WTC11 (cell line): ENCODE measurements around the gene BICD2.

Source experiments
- CDX4 ChIP-seq: fragments of 250-450 bp; sonication (Bioruptor Pico); IDR thresholded peaks from 2 replicates; pipeline ENCODE4 v1.9.0; 2021; ENCODE audit warnings: moderate library complexity, mild to moderate bottlenecking, inconsistent platforms, borderline replicate concordance
- MXD4 ChIP-seq: fragments of 250-450 bp; sonication (Bioruptor Pico); IDR thresholded peaks from 2 replicates; pipeline ENCODE4 v1.8.0; 2021; ENCODE audit warnings: mild to moderate bottlenecking, moderate library complexity, borderline replicate concordance
- SMAD3 ChIP-seq: sonication (generic); formaldehyde crosslinking; IDR thresholded peaks from 2 replicates; pipeline ENCODE4 v1.8.0; 2022; ENCODE audit warnings: missing genetic modification reagents, mild to moderate bottlenecking, borderline replicate concordance
- SMAD4 ChIP-seq: sonication (generic); formaldehyde crosslinking; IDR thresholded peaks from 2 replicates; pipeline ENCODE4 v1.8.0; 2022; ENCODE audit warnings: mild to moderate bottlenecking, missing genetic modification reagents
- TP53 ChIP-seq: sonication (generic); formaldehyde crosslinking; IDR thresholded peaks from 2 replicates; pipeline ENCODE4 v1.8.1; 2023; ENCODE audit warnings: mild to moderate bottlenecking, missing genetic modification reagents
- ZNF317 ChIP-seq: sonication (generic); formaldehyde crosslinking; IDR thresholded peaks from 2 replicates; pipeline ENCODE4 v1.8.1; 2023; ENCODE audit warnings: low read depth, mild to moderate bottlenecking, moderate library complexity, missing genetic modification reagents, borderline replicate concordance
- TF ChIP-seq, protein P1 (sequence below): fragments of 200-600 bp; IDR thresholded peaks from 2 replicates; pipeline ENCODE4 v1.8.0; 2022; ENCODE audit warnings: antibody characterized with exemption

- TF ChIP-seq SMAD3 (CRISPR knock-in tag): no peak
- TF ChIP-seq ZNF317 (CRISPR knock-in tag): no peak
- TF ChIP-seq, protein P1, sequence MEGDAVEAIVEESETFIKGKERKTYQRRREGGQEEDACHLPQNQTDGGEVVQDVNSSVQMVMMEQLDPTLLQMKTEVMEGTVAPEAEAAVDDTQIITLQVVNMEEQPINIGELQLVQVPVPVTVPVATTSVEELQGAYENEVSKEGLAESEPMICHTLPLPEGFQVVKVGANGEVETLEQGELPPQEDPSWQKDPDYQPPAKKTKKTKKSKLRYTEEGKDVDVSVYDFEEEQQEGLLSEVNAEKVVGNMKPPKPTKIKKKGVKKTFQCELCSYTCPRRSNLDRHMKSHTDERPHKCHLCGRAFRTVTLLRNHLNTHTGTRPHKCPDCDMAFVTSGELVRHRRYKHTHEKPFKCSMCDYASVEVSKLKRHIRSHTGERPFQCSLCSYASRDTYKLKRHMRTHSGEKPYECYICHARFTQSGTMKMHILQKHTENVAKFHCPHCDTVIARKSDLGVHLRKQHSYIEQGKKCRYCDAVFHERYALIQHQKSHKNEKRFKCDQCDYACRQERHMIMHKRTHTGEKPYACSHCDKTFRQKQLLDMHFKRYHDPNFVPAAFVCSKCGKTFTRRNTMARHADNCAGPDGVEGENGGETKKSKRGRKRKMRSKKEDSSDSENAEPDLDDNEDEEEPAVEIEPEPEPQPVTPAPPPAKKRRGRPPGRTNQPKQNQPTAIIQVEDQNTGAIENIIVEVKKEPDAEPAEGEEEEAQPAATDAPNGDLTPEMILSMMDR: no peak
- no peak for TF ChIP-seq TP53
- TF ChIP-seq SMAD4: no peak
- TF ChIP-seq CDX4 (CRISPR knock-in tag): no peak
- no peak for TF ChIP-seq MXD4
These were observed 60.1 kb downstream of the BICD2 start for GRCh38 chr9:92704528-92704927.
